Measurements from ENCODE around the gene NLRP13. TPM values are rescaled to one million over a fixed set of nuclear protein-coding genes. Genes with fewer than 3 reads are reported as not detected.

Gene NLRP13
- total RNA-seq, 1 experiment from 2014 or later, result not detected

DNA sequence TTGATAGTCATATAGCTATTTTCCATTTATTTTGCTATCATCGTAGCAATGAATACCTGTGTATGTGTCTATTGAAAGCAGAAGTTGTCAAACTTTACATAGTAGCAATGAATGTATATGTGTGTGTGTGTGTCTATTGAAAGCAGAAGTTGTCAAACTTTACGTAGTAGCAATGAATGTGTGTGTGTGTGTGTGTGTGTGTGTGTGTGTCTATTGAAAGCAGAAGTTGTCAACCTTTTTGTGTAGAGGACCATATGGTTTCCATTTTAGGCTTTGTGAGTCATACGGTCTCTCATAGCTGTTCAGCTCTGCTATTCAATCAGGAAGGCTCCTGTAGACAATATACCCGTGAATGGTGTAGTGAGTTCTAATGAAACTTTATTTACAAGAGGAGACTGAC lies 75.0 kb downstream of the NLRP13 start:
- CTCF ChIA-PET, result no interaction called here
- H3K9me3 ChIP-seq (ENCODE audit: control insufficient read depth in 1 of 2, insufficient read depth in 1 of 2, low read depth in 1 of 2, low read length in 2 of 2), result no peaks in the 10 kb centered on the region
- H3K4me2 ChIP-seq (ENCODE audit: low read length), result no peak overlapping the region
- intact Hi-C loops (cut with micrococcal nuclease), result no loop called here
- no peak for DNase-seq (ENCODE audit: low read depth, low spot score)
- H2AFZ ChIP-seq (ENCODE audit: low read depth, low read length, poor library complexity, severe bottlenecking), result no peak overlapping the region
- H3K27ac ChIP-seq (ENCODE audit: low read depth, low read length), result no peak overlapping the region
- H3K36me3 ChIP-seq (ENCODE audit: control insufficient read depth in 1 of 2, insufficient read depth in 2 of 2, low read length in 2 of 2), result no peaks in the 10 kb centered on the region
- RAD21 ChIA-PET (ENCODE audit: low non-redundant PET in 1 of 2, low total read pairs in 2 of 2, uncharacterized antibody in 2 of 2, unreplicated experiment in 2 of 2), result no interaction called here
- H3K27me3 ChIP-seq (ENCODE audit: insufficient read depth, low read length), result no peaks in the 10 kb centered on the region
- no peak overlapping the region for H3K9ac ChIP-seq (ENCODE audit: low read length)
- H3K4me1 ChIP-seq (ENCODE audit: control insufficient read depth in 1 of 2, insufficient read depth in 2 of 2, low read length in 2 of 2), result no peaks in the 10 kb centered on the region
- BruUV-seq (replicated peaks), result no TSS peak
- H3K79me2 ChIP-seq (ENCODE audit: insufficient read depth, low read length), result no peaks in the 10 kb centered on the region
- TF ChIP-seq FOSL1 (IDR thresholded peaks at IDR 0.05; ENCODE audit: low read depth), result no peak
- no peak for TF ChIP-seq ZFX (IDR thresholded peaks at IDR 0.05)
- TF ChIP-seq POLR2A (IDR thresholded peaks at IDR 0.05; ENCODE audit: borderline replicate concordance, extremely low read depth, insufficient read depth, insufficient read length), result no peak
- no peak for TF ChIP-seq RAD21 (IDR thresholded peaks at IDR 0.05; ENCODE audit: low read depth)
- no peak for TF ChIP-seq CBX3 (IDR thresholded peaks at IDR 0.05; ENCODE audit: low read depth)
- no peak for TF ChIP-seq CEBPB (IDR thresholded peaks at IDR 0.05; ENCODE audit: low read depth)
- no peak for TF ChIP-seq EGR1 (IDR thresholded peaks at IDR 0.05; ENCODE audit: low read depth)
- TF ChIP-seq, protein P1, sequence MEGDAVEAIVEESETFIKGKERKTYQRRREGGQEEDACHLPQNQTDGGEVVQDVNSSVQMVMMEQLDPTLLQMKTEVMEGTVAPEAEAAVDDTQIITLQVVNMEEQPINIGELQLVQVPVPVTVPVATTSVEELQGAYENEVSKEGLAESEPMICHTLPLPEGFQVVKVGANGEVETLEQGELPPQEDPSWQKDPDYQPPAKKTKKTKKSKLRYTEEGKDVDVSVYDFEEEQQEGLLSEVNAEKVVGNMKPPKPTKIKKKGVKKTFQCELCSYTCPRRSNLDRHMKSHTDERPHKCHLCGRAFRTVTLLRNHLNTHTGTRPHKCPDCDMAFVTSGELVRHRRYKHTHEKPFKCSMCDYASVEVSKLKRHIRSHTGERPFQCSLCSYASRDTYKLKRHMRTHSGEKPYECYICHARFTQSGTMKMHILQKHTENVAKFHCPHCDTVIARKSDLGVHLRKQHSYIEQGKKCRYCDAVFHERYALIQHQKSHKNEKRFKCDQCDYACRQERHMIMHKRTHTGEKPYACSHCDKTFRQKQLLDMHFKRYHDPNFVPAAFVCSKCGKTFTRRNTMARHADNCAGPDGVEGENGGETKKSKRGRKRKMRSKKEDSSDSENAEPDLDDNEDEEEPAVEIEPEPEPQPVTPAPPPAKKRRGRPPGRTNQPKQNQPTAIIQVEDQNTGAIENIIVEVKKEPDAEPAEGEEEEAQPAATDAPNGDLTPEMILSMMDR (IDR thresholded peaks at IDR 0.05 in 2 of 3, conservative IDR thresholded peaks at IDR 0.05 in 1 of 3; ENCODE audit: borderline replicate concordance in 1 of 3, insufficient read depth in 1 of 3, low read depth in 2 of 3, low read length in 2 of 3), result no peak
- TF ChIP-seq SRF (IDR thresholded peaks at IDR 0.05; ENCODE audit: low read depth), result no peak
- no peak for TF ChIP-seq EZH2 (IDR thresholded peaks at IDR 0.05)
- TF ChIP-seq, protein P2, sequence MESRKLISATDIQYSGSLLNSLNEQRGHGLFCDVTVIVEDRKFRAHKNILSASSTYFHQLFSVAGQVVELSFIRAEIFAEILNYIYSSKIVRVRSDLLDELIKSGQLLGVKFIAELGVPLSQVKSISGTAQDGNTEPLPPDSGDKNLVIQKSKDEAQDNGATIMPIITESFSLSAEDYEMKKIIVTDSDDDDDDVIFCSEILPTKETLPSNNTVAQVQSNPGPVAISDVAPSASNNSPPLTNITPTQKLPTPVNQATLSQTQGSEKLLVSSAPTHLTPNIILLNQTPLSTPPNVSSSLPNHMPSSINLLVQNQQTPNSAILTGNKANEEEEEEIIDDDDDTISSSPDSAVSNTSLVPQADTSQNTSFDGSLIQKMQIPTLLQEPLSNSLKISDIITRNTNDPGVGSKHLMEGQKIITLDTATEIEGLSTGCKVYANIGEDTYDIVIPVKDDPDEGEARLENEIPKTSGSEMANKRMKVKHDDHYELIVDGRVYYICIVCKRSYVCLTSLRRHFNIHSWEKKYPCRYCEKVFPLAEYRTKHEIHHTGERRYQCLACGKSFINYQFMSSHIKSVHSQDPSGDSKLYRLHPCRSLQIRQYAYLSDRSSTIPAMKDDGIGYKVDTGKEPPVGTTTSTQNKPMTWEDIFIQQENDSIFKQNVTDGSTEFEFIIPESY (IDR thresholded peaks at IDR 0.05; ENCODE audit: extremely low read depth, insufficient replicate concordance, low read length), result no peak
- no peak for TF ChIP-seq POLR2AphosphoS5 (IDR thresholded peaks at IDR 0.05; ENCODE audit: low read depth, low read length)
- TF ChIP-seq, protein P3, sequence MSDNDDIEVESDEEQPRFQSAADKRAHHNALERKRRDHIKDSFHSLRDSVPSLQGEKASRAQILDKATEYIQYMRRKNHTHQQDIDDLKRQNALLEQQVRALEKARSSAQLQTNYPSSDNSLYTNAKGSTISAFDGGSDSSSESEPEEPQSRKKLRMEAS (IDR thresholded peaks at IDR 0.05), result no peak
- no peak for TF ChIP-seq SP1 (IDR thresholded peaks at IDR 0.05; ENCODE audit: low read depth)
- TF ChIP-seq, protein P4, sequence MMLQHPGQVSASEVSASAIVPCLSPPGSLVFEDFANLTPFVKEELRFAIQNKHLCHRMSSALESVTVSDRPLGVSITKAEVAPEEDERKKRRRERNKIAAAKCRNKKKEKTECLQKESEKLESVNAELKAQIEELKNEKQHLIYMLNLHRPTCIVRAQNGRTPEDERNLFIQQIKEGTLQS (IDR thresholded peaks at IDR 0.05), result no peak
- TF ChIP-seq JUND (IDR thresholded peaks at IDR 0.05), result no peak
- TF ChIP-seq TCF7L2 (IDR thresholded peaks at IDR 0.05; ENCODE audit: borderline replicate concordance, extremely low read depth, insufficient read depth, insufficient read length), result no peak
- no peak for ATAC-seq
- H4K20me1 ChIP-seq (ENCODE audit: insufficient read depth), result no peaks in the 10 kb centered on the region
- H3K9me2 ChIP-seq (ENCODE audit: insufficient read depth), result no peaks in the 10 kb centered on the region
- POLR2A ChIA-PET, result no interaction called here
- H3K4me3 ChIP-seq (replicated peaks in 1 of 2; ENCODE audit: low read depth in 1 of 2, low read length in 2 of 2), result no peak overlapping the region
